Transverse colon (tissue), 3 donors: ENCODE data around the gene STK33.

Experiments
- CTCF ChIP-seq, 5 experiments: fragments of 200-600 bp in 3 of 5; fragments of 450-650 bp in 2 of 5; sonication (generic) in 3 of 5; IDR thresholded peaks; 1 replicate in 2 of 5; 2 replicates in 3 of 5; pipeline ENCODE4 v1.5.1; 2016 to 2017; ENCODE audit warnings: antibody characterized with exemption in 5 of 5, inconsistent platforms in 3 of 5, mild to moderate bottlenecking in 2 of 5, moderate library complexity in 1 of 5
- POLR2A ChIP-seq: fragments of 450-650 bp; IDR thresholded peaks from one replicate; pipeline ENCODE4 v1.6.1; 2016; ENCODE audit warnings: antibody characterized with exemption, mild to moderate bottlenecking, moderate library complexity

GRCh38 chr11:8383227-8383626, 210.8 kb downstream of the STK33 start:
- TF ChIP-seq CTCF (IDR thresholded peaks at IDR 0.05) = no peak
- no peak for TF ChIP-seq POLR2A
